A549 (cell line): Measurements from ENCODE around the gene CFAP157. TPM values are rescaled to one million over a fixed set of nuclear protein-coding genes. Genes with fewer than 3 reads are reported as not detected.

Experiments
- polyA plus RNA-seq, 4 experiments: library from polyadenylated mRNA; depleted of rRNA in 3 of 4; stranded (reverse); fragments of >200 nt; fragmentation: RNase III in 1 of 4; extraction: RNeasy Plus Mini Kit Qiagen cat#74134 plus additional on column Dnase treatment in 1 of 4; gene quantifications; 2 replicates in 3 of 4; 3 replicates in 1 of 4; pipeline ENCODE4 v1.2.3, GENCODE V29; 2011 to 2017

CFAP157 gene
- polyA plus RNA-seq, 2 of the 4 experiments (the other 2 are of a cell fraction), result 0.04 TPM

Other genes with a start within 250 kb of the CFAP157 start
- gene STXBP1, start 94.7 kb upstream of the CFAP157 start, polyA plus RNA-seq (2011; rRNA removed), result 13.3 and 20.4 TPM in 2 replicates
- gene STXBP1, start 94.7 kb upstream of the CFAP157 start, polyA plus RNA-seq (2017; fragmentation: RNase III; extraction: RNeasy Plus Mini Kit Qiagen cat#74134 plus additional on column Dnase treatment), result 16.1 to 22.6 TPM (median 19.8 TPM) in 3 replicates
- 3.5 and 5.1 TPM in 2 replicates for gene PTRH1, start 8.7 kb downstream of the CFAP157 start, polyA plus RNA-seq (2011; rRNA removed)
- gene PTRH1, start 8.7 kb downstream of the CFAP157 start, polyA plus RNA-seq (2017; fragmentation: RNase III; extraction: RNeasy Plus Mini Kit Qiagen cat#74134 plus additional on column Dnase treatment), result 9.9 to 12.6 TPM (median 11.4 TPM) in 3 replicates
- 0.03 TPM in 1 of 2 replicates, not detected in the other for gene TTC16, start 9.1 kb downstream of the CFAP157 start, polyA plus RNA-seq (2011; rRNA removed)
- gene TTC16, start 9.1 kb downstream of the CFAP157 start, polyA plus RNA-seq (2017; fragmentation: RNase III; extraction: RNeasy Plus Mini Kit Qiagen cat#74134 plus additional on column Dnase treatment), result not detected in 3 replicates
- 4.9 and 5.5 TPM in 2 replicates for gene TOR2A, start 28.3 kb downstream of the CFAP157 start, polyA plus RNA-seq (2011; rRNA removed)
- 9.4 to 9.6 TPM (median 9.5 TPM) in 3 replicates for gene TOR2A, start 28.3 kb downstream of the CFAP157 start, polyA plus RNA-seq (2017; fragmentation: RNase III; extraction: RNeasy Plus Mini Kit Qiagen cat#74134 plus additional on column Dnase treatment)
- 0.06 and 0.11 TPM in 2 replicates for gene SH2D3C, start 71.7 kb downstream of the CFAP157 start, polyA plus RNA-seq (2011; rRNA removed)
- gene SH2D3C, start 71.7 kb downstream of the CFAP157 start, polyA plus RNA-seq (2017; fragmentation: RNase III; extraction: RNeasy Plus Mini Kit Qiagen cat#74134 plus additional on column Dnase treatment), result 0.04 to 0.08 TPM (median 0.06 TPM) in 3 replicates
- gene CDK9, start 79.0 kb downstream of the CFAP157 start, polyA plus RNA-seq (2011; rRNA removed), result 45.7 and 46.7 TPM in 2 replicates
- 35.3 to 46.2 TPM (median 43.8 TPM) in 3 replicates for gene CDK9, start 79.0 kb downstream of the CFAP157 start, polyA plus RNA-seq (2017; fragmentation: RNase III; extraction: RNeasy Plus Mini Kit Qiagen cat#74134 plus additional on column Dnase treatment)
- gene FPGS, start 95.9 kb downstream of the CFAP157 start, polyA plus RNA-seq (2011; rRNA removed), result 28.8 and 33.4 TPM in 2 replicates
- gene FPGS, start 95.9 kb downstream of the CFAP157 start, polyA plus RNA-seq (2017; fragmentation: RNase III; extraction: RNeasy Plus Mini Kit Qiagen cat#74134 plus additional on column Dnase treatment), result 48.5 to 54.3 TPM (median 48.5 TPM) in 3 replicates
- not detected in 2 replicates for gene ENG, start 147.7 kb downstream of the CFAP157 start, polyA plus RNA-seq (2011; rRNA removed)
- 0.03 to 0.15 TPM (median 0.08 TPM) in 3 replicates for gene ENG, start 147.7 kb downstream of the CFAP157 start, polyA plus RNA-seq (2017; fragmentation: RNase III; extraction: RNeasy Plus Mini Kit Qiagen cat#74134 plus additional on column Dnase treatment)
- gene AK1, start 170.7 kb downstream of the CFAP157 start, polyA plus RNA-seq (2011; rRNA removed), result 30.0 and 33.6 TPM in 2 replicates
- gene AK1, start 170.7 kb downstream of the CFAP157 start, polyA plus RNA-seq (2017; fragmentation: RNase III; extraction: RNeasy Plus Mini Kit Qiagen cat#74134 plus additional on column Dnase treatment), result 31.9 to 38.2 TPM (median 31.9 TPM) in 3 replicates
- 8.2 and 14.7 TPM in 2 replicates for gene ST6GALNAC6, start 192.6 kb downstream of the CFAP157 start, polyA plus RNA-seq (2011; rRNA removed)
- gene ST6GALNAC6, start 192.6 kb downstream of the CFAP157 start, polyA plus RNA-seq (2017; fragmentation: RNase III; extraction: RNeasy Plus Mini Kit Qiagen cat#74134 plus additional on column Dnase treatment), result 15.8 to 25.2 TPM (median 22.0 TPM) in 3 replicates
- gene ST6GALNAC4, start 210.1 kb downstream of the CFAP157 start, polyA plus RNA-seq (2011; rRNA removed), result 11.0 and 12.5 TPM in 2 replicates
- gene ST6GALNAC4, start 210.1 kb downstream of the CFAP157 start, polyA plus RNA-seq (2017; fragmentation: RNase III; extraction: RNeasy Plus Mini Kit Qiagen cat#74134 plus additional on column Dnase treatment), result 18.1 to 25.4 TPM (median 24.8 TPM) in 3 replicates
- gene PIP5KL1, start 223.8 kb downstream of the CFAP157 start, polyA plus RNA-seq (2011; rRNA removed), result 1.8 and 2.4 TPM in 2 replicates
- 2.0 to 3.7 TPM (median 2.5 TPM) in 3 replicates for gene PIP5KL1, start 223.8 kb downstream of the CFAP157 start, polyA plus RNA-seq (2017; fragmentation: RNase III; extraction: RNeasy Plus Mini Kit Qiagen cat#74134 plus additional on column Dnase treatment)
- gene DPM2, start 230.9 kb downstream of the CFAP157 start, polyA plus RNA-seq (2011; rRNA removed), result 41.9 and 48.8 TPM in 2 replicates
- 45.9 to 50.1 TPM (median 46.3 TPM) in 3 replicates for gene DPM2, start 230.9 kb downstream of the CFAP157 start, polyA plus RNA-seq (2017; fragmentation: RNase III; extraction: RNeasy Plus Mini Kit Qiagen cat#74134 plus additional on column Dnase treatment)